ENCODE measurements around the gene INAVA. TPM values are rescaled to one million over a fixed set of nuclear protein-coding genes. Genes with fewer than 3 reads are reported as not detected.

Gene INAVA
- total and polyA plus RNA-seq, 2 donors (not counting 1 experiment from before 2014, with no cell fraction given) = 0.02 TPM; not detected in 1

GRCh38 chr1:200857804-200858203 is 36.9 kb upstream of the INAVA start:
- H3K4me3 ChIP-seq (replicated peaks in 1 of 4; ENCODE audit: control extremely low read depth in 1 of 4, insufficient read depth in 1 of 4, low read depth in 3 of 4, low read length in 4 of 4) = no peak overlapping the region
- no peaks in the 10 kb centered on the region for H4K20me1 ChIP-seq (ENCODE audit: control insufficient read depth, extremely low read depth, insufficient read depth, low read length)
- no peaks in the 10 kb centered on the region for H3K79me2 ChIP-seq (ENCODE audit: control insufficient read depth, insufficient read depth, low read length)
- H3K27me3 ChIP-seq (ENCODE audit: control insufficient read depth, insufficient read depth, low read length) = no peaks in the 10 kb centered on the region
- no peak for TF ChIP-seq CTCF (conservative IDR thresholded peaks at IDR 0.05 in 1 of 2, IDR thresholded peaks at IDR 0.05 in 1 of 2; ENCODE audit: low read depth in 1 of 2, low read length in 2 of 2)
- TF ChIP-seq EZH2 (IDR thresholded peaks at IDR 0.05; ENCODE audit: low read length, missing control alignments) = no peak
- DNase-seq (ENCODE audit: low read depth in 2 of 2) = peak in 1 of 2 donors; percentile 54
- H3K9ac ChIP-seq (ENCODE audit: insufficient read depth, low read length) = no peak overlapping the region
- no peak overlapping the region for H3K4me2 ChIP-seq (ENCODE audit: extremely low read depth, insufficient read depth, low read length)
- no peaks in the 10 kb centered on the region for H3K4me1 ChIP-seq (ENCODE audit: control insufficient read depth, extremely low read depth, insufficient read depth, low read length)
- no peak overlapping the region for H3K27ac ChIP-seq (ENCODE audit: insufficient read depth, low read length)
- no peaks in the 10 kb centered on the region for H3K9me3 ChIP-seq (ENCODE audit: control insufficient read depth, insufficient read depth, low read depth, low read length)
- peaks cover 2% of the 10 kb centered on the region for H3K36me3 ChIP-seq (ENCODE audit: control insufficient read depth, insufficient read depth, low read length)
- no peak overlapping the region for H2AFZ ChIP-seq (ENCODE audit: low read length)

- DNase-seq (ENCODE audit: low read depth in 2 of 2) = no peak
- no peak overlapping the region for H3K4me3 ChIP-seq (replicated peaks in 1 of 4; ENCODE audit: control extremely low read depth in 1 of 4, insufficient read depth in 1 of 4, low read depth in 3 of 4, low read length in 4 of 4)
- H3K9ac ChIP-seq (ENCODE audit: insufficient read depth, low read length) = no peak overlapping the region
- H3K4me1 ChIP-seq (ENCODE audit: control insufficient read depth, extremely low read depth, insufficient read depth, low read length) = no peaks in the 10 kb centered on the region
- H3K27me3 ChIP-seq (ENCODE audit: control insufficient read depth, insufficient read depth, low read length) = no peaks in the 10 kb centered on the region
- peaks cover 2% of the 10 kb centered on the region for H3K36me3 ChIP-seq (ENCODE audit: control insufficient read depth, insufficient read depth, low read length)
- no peak overlapping the region for H3K4me2 ChIP-seq (ENCODE audit: extremely low read depth, insufficient read depth, low read length)
- H3K9me3 ChIP-seq (ENCODE audit: control insufficient read depth, insufficient read depth, low read depth, low read length) = no peaks in the 10 kb centered on the region
- no peaks in the 10 kb centered on the region for H3K79me2 ChIP-seq (ENCODE audit: control insufficient read depth, insufficient read depth, low read length)
- H2AFZ ChIP-seq (ENCODE audit: low read length) = no peak overlapping the region
- no peak for TF ChIP-seq EZH2 (IDR thresholded peaks at IDR 0.05; ENCODE audit: low read length, missing control alignments)
- TF ChIP-seq CTCF (conservative IDR thresholded peaks at IDR 0.05 in 1 of 2, IDR thresholded peaks at IDR 0.05 in 1 of 2; ENCODE audit: low read depth in 1 of 2, low read length in 2 of 2) = no peak
- H4K20me1 ChIP-seq (ENCODE audit: control insufficient read depth, extremely low read depth, insufficient read depth, low read length) = no peaks in the 10 kb centered on the region
- no peak overlapping the region for H3K27ac ChIP-seq (ENCODE audit: insufficient read depth, low read length)
Observed at GRCh38 chr1:200861937-200862647, 32.6 kb upstream of the INAVA start.

- Histone ChIP-seq H3K4me1 (ENCODE audit: control insufficient read depth, extremely low read depth, insufficient read depth, low read length) (no peaks in the 10 kb centered on the region), H2AFZ (ENCODE audit: low read length) (no peak overlapping the region), H3K27me3 (ENCODE audit: control insufficient read depth, insufficient read depth, low read length) (no peaks in the 10 kb centered on the region), H4K20me1 (ENCODE audit: control insufficient read depth, extremely low read depth, insufficient read depth, low read length) (no peaks in the 10 kb centered on the region), H3K4me2 (ENCODE audit: extremely low read depth, insufficient read depth, low read length) (no peak overlapping the region), H3K79me2 (ENCODE audit: control insufficient read depth, insufficient read depth, low read length) (no peaks in the 10 kb centered on the region), H3K27ac (ENCODE audit: insufficient read depth, low read length) (no peak overlapping the region), H3K9ac (ENCODE audit: insufficient read depth, low read length) (no peak overlapping the region), H3K4me3 (replicated peaks in 1 of 4; ENCODE audit: control extremely low read depth in 1 of 4, insufficient read depth in 1 of 4, low read depth in 3 of 4, low read length in 4 of 4) (no peak overlapping the region), H3K36me3 (ENCODE audit: control insufficient read depth, insufficient read depth, low read length) (peaks cover 2% of the 10 kb centered on the region), H3K9me3 (ENCODE audit: control insufficient read depth, insufficient read depth, low read depth, low read length) (no peaks in the 10 kb centered on the region)
- no peak for DNase-seq (ENCODE audit: low read depth in 2 of 2)
- no peak for TF ChIP-seq CTCF (conservative IDR thresholded peaks at IDR 0.05 in 1 of 2, IDR thresholded peaks at IDR 0.05 in 1 of 2; ENCODE audit: low read depth in 1 of 2, low read length in 2 of 2)
Observed at GRCh38 chr1:200862713-200863415, 31.8 kb upstream of the INAVA start.
